Endothelial cell of umbilical vein (primary cell): ENCODE measurements around the gene SIGLEC6. TPM values are rescaled to one million over a fixed set of nuclear protein-coding genes. Genes with fewer than 3 reads are reported as not detected.

Source experiments
- BruUV-seq: library from RNA; stranded (reverse); fragments of 400-500 nt; replicated peaks from 2 replicates; lab custom pipeline; 2021; lab: Mats Ljungman, UMichigan
- CTCF ChIA-PET: fragments of 300-600, 350-600 bp; sonication (Branson Sonifier 250); formaldehyde crosslinking; loops from one replicate; lab custom pipeline; 2021; ENCODE audit warnings: antibody characterized with exemption, inconsistent platforms; lab: Charles Lee
- POLR2A ChIA-PET: fragments of 300-600, 350-600 bp; sonication (Branson Sonifier 250); formaldehyde crosslinking; loops from one replicate; lab custom pipeline; 2021; ENCODE audit warnings: antibody characterized with exemption, inconsistent platforms; lab: Charles Lee
- DNase-seq: peaks from one replicate; pipeline ENCODE4 v3.0.0-alpha.2; 2011; ENCODE audit warnings: low read depth, low spot score
- FAIRE-seq: peaks from 2 replicates; lab custom pipeline; 2011; peaks lifted over from hg19 to GRCh38; lab: Jason Lieb, UNC
- H2AFZ ChIP-seq: 2 replicates; pipeline ENCODE4 v1.6.0; 2012; ENCODE audit warnings: low read depth, low read length, control low read depth, inconsistent platforms
- H3K27ac ChIP-seq: 2 replicates; pipeline ENCODE4 v1.5.1; 2011; ENCODE audit warnings: low read depth, mild to moderate bottlenecking, control low read depth, low read length, moderate library complexity; ENCODE audit not compliant: insufficient read depth
- H3K27me3 ChIP-seq, 2 experiments: 2 replicates each; pipeline versions ENCODE4 v1.6.0 to v1.6.1; 2011; ENCODE audit warnings: low read length in 2 of 2, mixed read lengths in 1 of 2; ENCODE audit not compliant: control insufficient read depth in 2 of 2, insufficient read depth in 2 of 2
- H3K36me3 ChIP-seq, 2 experiments: 2 replicates in 1 of 2; 3 replicates in 1 of 2; pipeline ENCODE4 v1.5.1; 2011; ENCODE audit warnings: low read length in 2 of 2, mild to moderate bottlenecking in 1 of 2, moderate library complexity in 1 of 2; ENCODE audit not compliant: control insufficient read depth in 2 of 2, insufficient read depth in 2 of 2; ENCODE audit errors: extremely low read depth in 1 of 2
- H3K4me1 ChIP-seq: 3 replicates; pipeline ENCODE4 v1.5.1; 2011; ENCODE audit warnings: mild to moderate bottlenecking, low read length; ENCODE audit not compliant: control insufficient read depth, insufficient read depth; ENCODE audit errors: extremely low read depth
- H3K4me2 ChIP-seq: 2 replicates; pipeline ENCODE4 v1.6.1; 2011; ENCODE audit warnings: low read length, control low read depth, mixed read lengths; ENCODE audit not compliant: insufficient read depth
- H3K4me3 ChIP-seq, 3 experiments: fragments of 200-600 bp in 1 of 3; sonication (generic), shearing (Covaris generic) in 1 of 3; replicated peaks in 1 of 3; 2 replicates each; pipeline ENCODE4 v1.5.1; 2011 to 2016; ENCODE audit warnings: control low read depth in 3 of 3, low read length in 3 of 3, mild to moderate bottlenecking in 2 of 3, inconsistent platforms in 1 of 3, low read depth in 1 of 3, moderate library complexity in 1 of 3; ENCODE audit not compliant: insufficient read depth in 1 of 3
- H3K79me2 ChIP-seq: 2 replicates; pipeline ENCODE4 v1.6.0; 2012; ENCODE audit warnings: low read length, inconsistent platforms; ENCODE audit not compliant: control insufficient read depth, insufficient read depth
- H3K9ac ChIP-seq: replicated peaks from 2 replicates; pipeline ENCODE3; 2011; ENCODE audit warnings: low read length, control low read depth; ENCODE audit not compliant: insufficient read depth; ENCODE audit errors: extremely low read depth
- H3K9me1 ChIP-seq: replicated peaks from 3 replicates; pipeline ENCODE4 v1.6.0; 2011; ENCODE audit warnings: mild to moderate bottlenecking, low read length; ENCODE audit not compliant: control insufficient read depth, insufficient read depth; ENCODE audit errors: extremely low read depth
- H3K9me3 ChIP-seq: replicated peaks from 2 replicates; pipeline ENCODE4 v1.5.1; 2012; ENCODE audit warnings: low read length, inconsistent platforms; ENCODE audit not compliant: control insufficient read depth, insufficient read depth
- H4K20me1 ChIP-seq: replicated peaks from 2 replicates; pipeline ENCODE3; 2011; ENCODE audit warnings: mild to moderate bottlenecking, low read length; ENCODE audit not compliant: control insufficient read depth, insufficient read depth; ENCODE audit errors: extremely low read depth
- EZH2 ChIP-seq: IDR thresholded peaks from 2 replicates; pipeline ENCODE4 v1.6.1; 2012; ENCODE audit warnings: borderline replicate concordance, low read depth, mild to moderate bottlenecking, moderate library complexity, low read length, inconsistent platforms; ENCODE audit not compliant: severe bottlenecking
- FOS ChIP-seq: IDR thresholded peaks from 2 replicates; pipeline ENCODE4 v1.6.1; 2011; ENCODE audit warnings: mild to moderate bottlenecking, low read length, moderate library complexity, borderline replicate concordance; ENCODE audit not compliant: insufficient read depth
- GATA2 ChIP-seq: IDR thresholded peaks from 2 replicates; pipeline ENCODE4 v1.7.0; 2011; ENCODE audit warnings: low read depth, mild to moderate bottlenecking, moderate library complexity, mixed read lengths, low read length; ENCODE audit not compliant: insufficient read length, insufficient read depth
- JUN ChIP-seq: IDR thresholded peaks from 2 replicates; pipeline ENCODE4 v1.6.1; 2011; ENCODE audit warnings: borderline replicate concordance, low read depth; ENCODE audit not compliant: insufficient read length, insufficient read depth
- MYC ChIP-seq: IDR thresholded peaks from one replicate; pipeline ENCODE4 v1.6.1; 2011; ENCODE audit warnings: mild to moderate bottlenecking, low read depth, low read length
- POLR2A ChIP-seq: IDR thresholded peaks from 2 replicates; pipeline ENCODE4 v1.6.1; 2012; ENCODE audit warnings: low read depth, mild to moderate bottlenecking, control low read depth, low read length
- POLR2AphosphoS5 ChIP-seq: IDR thresholded peaks from 2 replicates; pipeline ENCODE4 v1.6.1; 2012; ENCODE audit warnings: low read depth, mild to moderate bottlenecking, control low read depth, low read length, moderate library complexity; ENCODE audit not compliant: insufficient read depth
- dilution Hi-C: fragments of 300-500 bp; cut with MboI; formaldehyde crosslinking; loops from one replicate; pipeline ENCODE4 v1.15.0; 2019; ENCODE audit warnings: low sequenced_read_pairs; ENCODE audit not compliant: extremely low pct_ligation_motif_present
- intact Hi-C: fragments of 100-400 bp; cut with micrococcal nuclease; formaldehyde crosslinking; loops from one replicate; pipeline ENCODE4 v1.10.0; 2022
- polyA plus RNA-seq, 4 experiments: library from polyadenylated mRNA; depleted of rRNA in 3 of 4; stranded (reverse) in 3 of 4; unstranded in 1 of 4; fragments of >200 nt; gene quantifications; 2 replicates each; pipeline versions ENCODE4 v1.2.1 to v1.2.3, GENCODE V29; 2011 to 2012; ENCODE audit warnings: missing spikeins in 1 of 4
- total RNA-seq: library from RNA; stranded (reverse); gene quantifications from 2 replicates; pipeline ENCODE4 v1.2.3, GENCODE V29; 2021
- TF ChIP-seq, protein P1 (sequence below), 2 donors: IDR thresholded peaks; 1 replicate in 1 of 2; 2 replicates in 1 of 2; pipeline ENCODE4 v1.5.1; 2011; ENCODE audit warnings: low read length in 2 of 2, mild to moderate bottlenecking in 2 of 2, moderate library complexity in 2 of 2, control low read depth in 1 of 2, inconsistent platforms in 1 of 2, low read depth in 1 of 2; ENCODE audit not compliant: insufficient read depth in 1 of 2; ENCODE audit errors: extremely low read depth in 1 of 2
- TF ChIP-seq, protein P2 (sequence below): IDR thresholded peaks from 2 replicates; pipeline ENCODE4 v1.6.1; 2011; ENCODE audit not compliant: insufficient read depth, insufficient read length

SIGLEC6 gene
- total and polyA plus RNA-seq, 2 donors (not counting 3 experiments of a cell fraction or from before 2014, with no cell fraction given): not detected

DNA sequence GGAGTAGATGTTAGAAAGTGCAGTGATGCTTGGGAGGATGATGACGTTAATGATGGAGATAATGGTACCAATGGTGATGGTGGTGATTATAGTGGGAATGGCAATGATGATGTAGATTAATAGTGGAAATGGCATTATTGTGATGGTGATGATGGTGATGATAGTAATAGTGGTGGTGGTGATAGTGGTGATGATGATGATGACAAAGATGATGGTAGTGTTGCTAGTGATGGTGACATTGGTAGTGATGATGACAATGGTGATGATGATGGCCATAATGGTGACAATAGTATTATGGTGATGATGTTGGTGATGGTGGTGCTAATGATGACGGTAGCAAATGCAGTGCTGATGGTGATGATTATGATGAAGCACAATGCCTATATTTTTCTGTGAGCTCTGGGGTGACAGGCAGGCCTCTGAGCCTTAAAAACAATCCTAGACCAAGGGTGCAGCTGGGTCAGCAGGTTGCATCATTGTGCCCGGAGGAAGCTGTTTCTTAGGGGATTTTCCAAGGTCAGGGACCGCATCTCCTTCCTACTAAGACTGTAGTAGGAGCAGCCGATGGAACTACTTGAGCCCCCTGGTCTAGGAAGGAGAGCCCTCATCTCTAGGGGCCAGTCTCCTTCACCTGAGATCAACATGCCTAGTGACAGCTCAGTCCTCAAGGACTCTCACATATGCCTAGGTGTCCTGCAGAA is 45.4 kb downstream of the SIGLEC6 start:
- POLR2A ChIA-PET: no interaction called here
- H3K9me3 ChIP-seq: no peaks in the 10 kb centered on the region
- no peak overlapping the region for H3K27ac ChIP-seq
- no TSS peak for BruUV-seq
- no peak overlapping the region for H3K9ac ChIP-seq
- CTCF ChIA-PET: interaction anchor here (1.1 to 1.7 kb wide), 4 partner anchors 12 to 175 kb away, joined by 3 to 6 read pairs (median 4); no protein-coding TSS in a partner anchor
- no peak overlapping the region for H2AFZ ChIP-seq
- no peaks in the 10 kb centered on the region for H3K79me2 ChIP-seq
- no peak overlapping the region for H3K4me2 ChIP-seq
- no peaks in the 10 kb centered on the region for H4K20me1 ChIP-seq
- no peaks in the 10 kb centered on the region for H3K27me3 ChIP-seq
- DNase-seq (no peak), FAIRE-seq (no peak)
- no peaks in the 10 kb centered on the region for H3K4me1 ChIP-seq
- TF ChIP-seq POLR2A (no peak), JUN (no peak), MYC (no peak), EZH2 (no peak), POLR2AphosphoS5 (no peak), FOS (no peak), GATA2 (no peak)
- TF ChIP-seq, protein P1, sequence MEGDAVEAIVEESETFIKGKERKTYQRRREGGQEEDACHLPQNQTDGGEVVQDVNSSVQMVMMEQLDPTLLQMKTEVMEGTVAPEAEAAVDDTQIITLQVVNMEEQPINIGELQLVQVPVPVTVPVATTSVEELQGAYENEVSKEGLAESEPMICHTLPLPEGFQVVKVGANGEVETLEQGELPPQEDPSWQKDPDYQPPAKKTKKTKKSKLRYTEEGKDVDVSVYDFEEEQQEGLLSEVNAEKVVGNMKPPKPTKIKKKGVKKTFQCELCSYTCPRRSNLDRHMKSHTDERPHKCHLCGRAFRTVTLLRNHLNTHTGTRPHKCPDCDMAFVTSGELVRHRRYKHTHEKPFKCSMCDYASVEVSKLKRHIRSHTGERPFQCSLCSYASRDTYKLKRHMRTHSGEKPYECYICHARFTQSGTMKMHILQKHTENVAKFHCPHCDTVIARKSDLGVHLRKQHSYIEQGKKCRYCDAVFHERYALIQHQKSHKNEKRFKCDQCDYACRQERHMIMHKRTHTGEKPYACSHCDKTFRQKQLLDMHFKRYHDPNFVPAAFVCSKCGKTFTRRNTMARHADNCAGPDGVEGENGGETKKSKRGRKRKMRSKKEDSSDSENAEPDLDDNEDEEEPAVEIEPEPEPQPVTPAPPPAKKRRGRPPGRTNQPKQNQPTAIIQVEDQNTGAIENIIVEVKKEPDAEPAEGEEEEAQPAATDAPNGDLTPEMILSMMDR (IDR thresholded peaks at IDR 0.05; ENCODE audit: extremely low read depth in 1 of 2, insufficient read depth in 1 of 2, low read depth in 1 of 2, low read length in 2 of 2): no peak
- TF ChIP-seq, protein P2, sequence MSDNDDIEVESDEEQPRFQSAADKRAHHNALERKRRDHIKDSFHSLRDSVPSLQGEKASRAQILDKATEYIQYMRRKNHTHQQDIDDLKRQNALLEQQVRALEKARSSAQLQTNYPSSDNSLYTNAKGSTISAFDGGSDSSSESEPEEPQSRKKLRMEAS: no peak
- intact Hi-C loops: no loop called here
- dilution Hi-C loops: no loop called here
- no peaks in the 10 kb centered on the region for H3K36me3 ChIP-seq
- H3K9me1 ChIP-seq: no peaks in the 10 kb centered on the region
- H3K4me3 ChIP-seq: no peak overlapping the region
